ENCODE results near the gene AMOTL2.

DNA sequence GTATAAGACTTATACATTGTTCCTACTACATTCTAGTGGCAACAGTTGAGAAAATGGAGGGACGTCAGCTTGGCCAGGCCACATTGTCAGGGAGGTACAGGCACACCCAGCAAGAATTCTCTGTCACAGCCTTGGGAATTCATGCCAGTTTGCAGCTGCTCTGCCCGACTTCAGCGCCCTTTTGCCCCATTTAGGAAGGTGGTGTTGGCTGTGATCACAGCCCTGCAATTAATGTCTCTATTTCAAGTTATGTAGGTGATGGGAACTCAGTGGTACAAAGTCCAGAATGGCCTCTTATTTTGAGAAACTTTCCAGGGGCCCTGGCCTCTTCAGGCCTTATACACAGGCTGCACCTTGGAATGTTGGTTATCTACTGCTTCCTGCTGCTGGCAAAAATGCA lies 26.7 kb downstream of the AMOTL2 start:
- TF ChIP-seq, protein P1, sequence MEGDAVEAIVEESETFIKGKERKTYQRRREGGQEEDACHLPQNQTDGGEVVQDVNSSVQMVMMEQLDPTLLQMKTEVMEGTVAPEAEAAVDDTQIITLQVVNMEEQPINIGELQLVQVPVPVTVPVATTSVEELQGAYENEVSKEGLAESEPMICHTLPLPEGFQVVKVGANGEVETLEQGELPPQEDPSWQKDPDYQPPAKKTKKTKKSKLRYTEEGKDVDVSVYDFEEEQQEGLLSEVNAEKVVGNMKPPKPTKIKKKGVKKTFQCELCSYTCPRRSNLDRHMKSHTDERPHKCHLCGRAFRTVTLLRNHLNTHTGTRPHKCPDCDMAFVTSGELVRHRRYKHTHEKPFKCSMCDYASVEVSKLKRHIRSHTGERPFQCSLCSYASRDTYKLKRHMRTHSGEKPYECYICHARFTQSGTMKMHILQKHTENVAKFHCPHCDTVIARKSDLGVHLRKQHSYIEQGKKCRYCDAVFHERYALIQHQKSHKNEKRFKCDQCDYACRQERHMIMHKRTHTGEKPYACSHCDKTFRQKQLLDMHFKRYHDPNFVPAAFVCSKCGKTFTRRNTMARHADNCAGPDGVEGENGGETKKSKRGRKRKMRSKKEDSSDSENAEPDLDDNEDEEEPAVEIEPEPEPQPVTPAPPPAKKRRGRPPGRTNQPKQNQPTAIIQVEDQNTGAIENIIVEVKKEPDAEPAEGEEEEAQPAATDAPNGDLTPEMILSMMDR (IDR thresholded peaks at IDR 0.05; ENCODE audit: insufficient read depth, low read length): no peak
- no peak for TF ChIP-seq POLR2AphosphoS5 (IDR thresholded peaks at IDR 0.05; ENCODE audit: low read depth)
- TF ChIP-seq GABPA (IDR thresholded peaks at IDR 0.05; ENCODE audit: low read depth): no peak
- TF ChIP-seq, protein P2, sequence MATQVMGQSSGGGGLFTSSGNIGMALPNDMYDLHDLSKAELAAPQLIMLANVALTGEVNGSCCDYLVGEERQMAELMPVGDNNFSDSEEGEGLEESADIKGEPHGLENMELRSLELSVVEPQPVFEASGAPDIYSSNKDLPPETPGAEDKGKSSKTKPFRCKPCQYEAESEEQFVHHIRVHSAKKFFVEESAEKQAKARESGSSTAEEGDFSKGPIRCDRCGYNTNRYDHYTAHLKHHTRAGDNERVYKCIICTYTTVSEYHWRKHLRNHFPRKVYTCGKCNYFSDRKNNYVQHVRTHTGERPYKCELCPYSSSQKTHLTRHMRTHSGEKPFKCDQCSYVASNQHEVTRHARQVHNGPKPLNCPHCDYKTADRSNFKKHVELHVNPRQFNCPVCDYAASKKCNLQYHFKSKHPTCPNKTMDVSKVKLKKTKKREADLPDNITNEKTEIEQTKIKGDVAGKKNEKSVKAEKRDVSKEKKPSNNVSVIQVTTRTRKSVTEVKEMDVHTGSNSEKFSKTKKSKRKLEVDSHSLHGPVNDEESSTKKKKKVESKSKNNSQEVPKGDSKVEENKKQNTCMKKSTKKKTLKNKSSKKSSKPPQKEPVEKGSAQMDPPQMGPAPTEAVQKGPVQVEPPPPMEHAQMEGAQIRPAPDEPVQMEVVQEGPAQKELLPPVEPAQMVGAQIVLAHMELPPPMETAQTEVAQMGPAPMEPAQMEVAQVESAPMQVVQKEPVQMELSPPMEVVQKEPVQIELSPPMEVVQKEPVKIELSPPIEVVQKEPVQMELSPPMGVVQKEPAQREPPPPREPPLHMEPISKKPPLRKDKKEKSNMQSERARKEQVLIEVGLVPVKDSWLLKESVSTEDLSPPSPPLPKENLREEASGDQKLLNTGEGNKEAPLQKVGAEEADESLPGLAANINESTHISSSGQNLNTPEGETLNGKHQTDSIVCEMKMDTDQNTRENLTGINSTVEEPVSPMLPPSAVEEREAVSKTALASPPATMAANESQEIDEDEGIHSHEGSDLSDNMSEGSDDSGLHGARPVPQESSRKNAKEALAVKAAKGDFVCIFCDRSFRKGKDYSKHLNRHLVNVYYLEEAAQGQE (IDR thresholded peaks at IDR 0.05; ENCODE audit: insufficient replicate concordance, low read depth): no peak

Measured in HL-60 (cell line).